NCI-H1092 treated with DMSO at 0.1 percent for 48 hours (cell line): ENCODE data around the gene SLC6A8.

Source experiments
- DNase-seq: peaks from one replicate; lab custom pipeline; 2025; lab: John Stamatoyannopoulos, UW

Gene SLC6A8

DNA sequence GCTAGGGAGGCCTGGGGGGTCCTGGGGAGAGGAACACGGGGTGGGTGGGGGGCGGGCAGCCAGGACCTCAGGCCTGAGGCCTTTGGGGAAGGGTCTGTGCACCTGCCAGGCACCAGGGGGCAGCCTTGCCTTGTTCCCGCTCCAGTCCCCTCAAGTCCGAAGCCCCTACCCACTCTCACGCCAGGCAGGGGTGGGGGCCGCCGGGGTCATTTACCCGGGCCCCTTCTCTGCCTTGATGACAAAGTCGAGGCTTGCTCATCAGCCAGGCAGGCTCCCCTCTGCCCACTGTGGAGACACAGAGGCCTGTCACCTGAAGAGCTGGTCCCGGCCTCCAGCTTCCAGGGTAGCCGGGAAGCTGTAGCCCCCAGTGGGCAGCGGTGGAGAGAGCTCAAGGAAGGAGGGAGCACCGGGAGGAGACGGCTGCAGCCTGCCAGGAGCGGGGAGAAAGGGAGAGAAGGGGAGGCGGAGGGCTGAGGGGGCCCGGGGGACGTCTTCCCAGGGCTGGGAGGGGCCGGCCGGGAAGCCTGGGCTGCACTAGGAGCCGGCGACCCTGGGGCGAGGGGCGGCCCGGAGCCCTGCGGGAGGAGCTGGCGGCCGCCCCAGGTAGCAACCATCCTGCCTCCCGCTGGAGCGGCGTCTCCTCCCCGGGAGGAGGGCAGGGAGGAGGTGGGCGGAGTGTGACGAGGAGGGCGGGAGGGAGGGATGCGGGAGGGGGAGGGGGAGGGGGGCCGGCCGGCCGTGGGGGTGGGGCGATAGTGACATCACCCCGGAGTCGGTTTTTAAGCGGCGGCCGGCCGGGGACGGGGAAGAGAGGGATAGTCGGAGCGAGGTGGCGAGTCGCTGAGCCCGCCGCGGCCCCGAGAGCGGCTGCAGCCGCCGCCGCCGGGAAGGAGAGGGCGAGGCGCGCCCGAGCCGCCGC, at the start of gene SLC6A8:
SLC6A8 (plus strand) TSS at position 806 of the 919 bp plus-strand sequence. CDS start 649 bp downstream, outside the sequence.
- peak; percentile 81 for DNase-seq

DNA sequence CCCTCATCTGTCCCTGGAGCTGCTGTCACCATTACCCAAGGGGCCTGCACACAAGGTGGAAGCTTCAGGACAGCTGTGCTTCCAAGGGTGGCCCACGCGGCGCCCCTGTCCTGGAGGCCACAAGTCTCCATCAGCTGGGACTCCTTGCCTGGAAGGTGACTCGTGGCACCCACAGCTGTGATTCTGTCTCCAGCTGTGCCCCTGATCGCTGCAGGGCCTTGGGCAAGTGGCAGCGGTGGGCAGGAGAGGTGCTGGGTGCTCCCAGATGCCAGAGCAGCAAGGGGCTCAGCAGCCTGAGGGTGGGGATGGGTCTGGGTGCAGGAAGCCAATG, 49.7 kb upstream of the SLC6A8 start:
- DNase-seq: no peak

DNA sequence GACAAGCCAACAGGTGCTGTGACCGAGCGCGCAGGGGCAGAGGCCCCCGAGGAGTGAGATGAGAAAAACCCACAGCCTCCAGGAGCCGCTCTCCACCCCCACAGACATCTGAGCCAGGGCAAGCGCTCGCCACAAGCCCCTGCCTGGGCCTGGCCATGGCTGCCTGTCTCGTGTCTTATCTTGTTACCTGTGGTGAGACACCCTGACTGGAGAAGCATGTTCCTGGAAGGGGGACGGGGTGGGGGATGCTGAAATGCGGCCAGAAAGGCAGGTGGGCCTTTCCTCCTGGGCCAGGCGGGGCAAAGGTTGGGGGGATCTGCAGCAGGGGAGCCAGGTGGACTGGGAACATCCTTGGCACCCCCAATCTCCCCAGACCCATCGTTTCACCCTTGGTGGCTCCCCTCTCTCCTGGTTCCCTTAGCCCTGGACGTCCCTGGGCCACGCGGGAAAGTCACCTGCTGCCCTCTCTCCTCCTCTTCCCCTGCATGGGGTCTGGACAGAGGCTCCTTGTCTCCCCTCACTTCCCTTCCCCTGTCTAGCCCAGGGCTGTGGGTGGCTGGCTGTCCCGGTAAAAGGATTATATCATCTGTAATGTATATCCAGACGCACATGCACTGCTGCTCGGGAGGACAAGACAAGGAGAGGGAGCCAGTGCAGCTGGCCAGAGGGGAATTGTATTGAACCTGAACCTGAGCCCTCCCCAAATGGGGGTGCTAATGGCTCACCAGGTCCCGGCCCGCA, 49.1 kb upstream of the SLC6A8 start:
- DNase-seq: no peak

DNA sequence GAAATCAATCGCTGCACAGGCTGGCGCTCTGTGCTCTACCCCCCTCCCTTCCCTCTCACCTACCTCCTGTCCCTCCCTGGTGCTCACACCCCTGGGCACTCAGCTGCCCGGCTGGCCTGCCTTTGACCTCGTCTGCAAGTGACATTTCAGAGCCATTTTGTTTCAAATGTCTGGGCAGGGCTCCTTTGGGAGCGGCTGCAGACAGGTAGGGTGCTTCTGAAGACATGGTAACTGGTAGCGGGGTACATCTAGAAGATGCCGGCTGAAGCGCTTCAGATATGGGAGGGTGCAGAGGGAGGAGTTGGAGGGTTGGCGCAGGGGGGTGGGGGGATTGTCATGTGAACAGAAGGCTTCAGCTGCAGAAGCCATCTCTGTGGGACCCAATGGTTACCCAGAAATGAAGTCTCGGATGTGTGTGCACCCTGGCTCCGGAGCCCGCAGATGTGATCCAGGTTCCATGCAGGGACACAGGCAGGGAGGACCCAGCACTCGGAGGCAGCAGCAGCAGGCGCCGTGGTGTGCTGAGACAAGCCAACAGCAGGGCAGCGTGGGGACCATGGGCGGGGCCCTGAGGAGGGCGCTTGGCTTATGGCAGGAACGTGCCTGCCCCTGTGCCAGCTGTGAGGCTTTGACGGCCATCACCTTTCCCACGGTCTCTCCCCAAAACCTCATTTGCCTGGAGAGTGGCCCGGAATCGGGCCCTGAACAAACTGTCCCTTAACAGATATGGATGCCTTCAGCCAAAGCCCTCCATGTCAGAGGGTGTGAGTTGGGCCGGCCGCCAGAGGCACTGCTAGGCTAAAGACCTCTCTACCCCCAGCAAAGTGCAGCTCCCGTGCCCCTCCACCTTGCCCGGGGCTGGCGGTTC, 48.3 kb upstream of the SLC6A8 start:
- no peak for DNase-seq

DNA sequence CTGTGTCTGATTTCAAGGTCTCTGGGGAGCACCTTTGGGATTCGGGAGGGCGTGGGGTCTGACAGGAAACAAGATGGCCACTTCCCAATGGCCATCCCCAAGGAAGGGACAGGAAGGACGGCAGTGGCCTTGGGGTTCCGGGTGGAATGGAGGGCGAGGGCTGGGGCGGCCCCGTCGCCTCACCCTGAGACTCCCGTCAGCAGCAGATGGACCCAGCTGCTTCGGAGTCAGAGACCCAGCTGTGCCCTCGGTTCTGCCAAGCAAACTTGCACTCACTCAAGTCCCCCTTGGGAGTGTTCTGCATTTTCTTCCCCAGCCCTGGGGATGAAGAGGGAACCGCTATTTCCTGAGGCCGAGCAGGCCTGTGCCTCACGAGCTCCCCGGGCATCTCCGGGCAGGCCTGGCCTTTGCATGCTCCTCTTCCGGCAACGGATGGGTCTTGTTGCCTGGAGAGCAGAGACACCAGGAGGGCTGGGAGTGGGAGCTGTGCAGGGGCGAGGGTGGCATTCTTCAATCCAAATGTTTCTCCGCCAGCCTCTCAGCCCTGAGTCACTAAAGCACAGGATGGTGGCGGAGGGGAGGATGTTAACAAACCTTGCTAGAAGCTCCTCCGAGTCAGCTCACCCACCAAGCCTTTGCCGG, 47.6 kb upstream of the SLC6A8 start:
- DNase-seq: no peak

DNA sequence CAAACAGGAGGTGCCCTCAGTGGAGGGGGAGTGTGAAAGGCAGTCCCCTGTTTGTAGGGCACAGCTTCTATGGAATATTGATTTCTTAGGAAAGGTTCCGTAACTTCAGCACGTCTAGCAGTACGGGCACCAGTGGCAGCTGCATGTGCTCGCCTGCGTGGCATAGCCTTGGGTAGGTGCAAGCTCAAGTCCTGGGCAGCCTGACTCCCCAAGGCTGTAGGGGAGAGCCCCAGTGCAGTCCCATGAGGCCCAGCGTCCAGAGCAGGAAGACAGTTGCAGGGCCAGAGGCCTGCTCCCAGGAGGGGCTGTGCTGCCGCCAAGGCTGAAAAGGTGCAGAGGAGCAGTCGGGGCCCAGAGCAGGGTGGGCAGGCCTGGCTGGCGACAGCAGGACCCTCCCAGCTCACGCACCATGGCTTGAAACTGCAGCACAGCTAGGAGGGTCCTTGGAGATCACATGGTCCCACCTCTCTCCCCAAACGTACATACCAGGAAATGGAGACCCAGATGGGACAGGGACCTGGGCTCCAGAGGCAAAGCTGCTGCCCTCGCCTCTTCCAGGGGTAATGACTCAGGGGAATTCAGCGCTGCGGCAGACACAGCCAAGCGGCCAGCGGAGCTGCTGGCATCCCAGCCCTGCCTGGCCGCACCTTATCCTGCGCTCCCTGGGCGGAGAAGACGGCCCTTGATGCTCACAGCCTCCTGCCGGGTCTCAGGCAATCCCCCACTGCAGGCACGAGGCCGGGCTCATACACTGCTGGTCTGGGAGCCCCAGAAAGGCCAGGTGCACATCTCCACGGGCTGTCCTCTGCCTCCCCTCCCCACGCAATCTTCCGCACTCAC, 46.8 kb upstream of the SLC6A8 start:
- no peak for DNase-seq

DNA sequence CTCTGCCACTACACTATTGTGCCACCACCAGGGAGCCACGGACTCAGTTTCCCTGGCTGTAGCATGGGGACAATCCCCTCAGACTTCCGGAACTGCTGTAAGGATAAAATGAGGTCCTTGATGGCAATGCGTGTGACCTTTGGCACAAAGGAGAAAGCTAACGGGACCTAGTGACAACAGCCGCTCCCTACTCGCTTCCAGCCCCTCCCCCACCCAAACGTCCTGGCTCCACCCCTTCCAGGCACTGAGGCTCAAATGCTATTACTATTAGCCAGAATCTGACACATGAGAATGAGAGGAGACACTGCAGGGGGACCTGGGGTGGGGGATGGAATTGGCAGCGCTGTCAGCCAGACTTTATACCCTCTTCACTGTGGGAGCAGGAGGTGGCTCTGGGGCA, 46.1 kb upstream of the SLC6A8 start:
- DNase-seq: no peak

DNA sequence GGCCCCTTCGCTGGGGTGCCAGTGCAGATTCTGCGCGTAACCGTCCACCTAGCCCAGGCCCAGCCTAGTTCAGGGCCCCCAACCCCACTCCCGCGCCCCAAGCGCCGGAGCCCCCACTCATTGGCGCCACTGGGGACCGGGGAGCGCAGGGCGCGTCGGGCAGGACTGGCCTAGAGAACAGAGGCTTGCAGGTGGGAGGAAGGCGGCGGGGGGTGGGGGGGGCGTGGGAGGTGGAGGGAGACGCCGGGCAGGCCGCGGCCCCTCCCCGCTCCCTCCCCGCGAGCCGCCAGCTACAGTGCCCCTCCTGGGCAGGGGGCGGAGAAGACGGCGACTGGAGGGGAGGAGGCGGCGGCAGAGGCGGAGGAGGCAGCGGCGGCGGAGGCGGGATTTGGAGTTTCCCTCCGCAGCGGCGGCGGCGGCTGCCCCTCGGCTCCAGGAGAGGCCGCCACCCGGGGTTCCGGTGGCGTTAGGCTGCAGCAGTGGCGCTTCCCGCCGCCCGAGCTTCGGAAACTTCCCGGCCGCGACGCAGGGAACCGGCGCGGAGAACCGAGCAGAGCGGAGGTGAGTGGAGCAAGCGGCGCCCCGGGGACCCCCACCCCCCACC, 45.6 kb upstream of the SLC6A8 start:
- DNase-seq: no peak

DNA sequence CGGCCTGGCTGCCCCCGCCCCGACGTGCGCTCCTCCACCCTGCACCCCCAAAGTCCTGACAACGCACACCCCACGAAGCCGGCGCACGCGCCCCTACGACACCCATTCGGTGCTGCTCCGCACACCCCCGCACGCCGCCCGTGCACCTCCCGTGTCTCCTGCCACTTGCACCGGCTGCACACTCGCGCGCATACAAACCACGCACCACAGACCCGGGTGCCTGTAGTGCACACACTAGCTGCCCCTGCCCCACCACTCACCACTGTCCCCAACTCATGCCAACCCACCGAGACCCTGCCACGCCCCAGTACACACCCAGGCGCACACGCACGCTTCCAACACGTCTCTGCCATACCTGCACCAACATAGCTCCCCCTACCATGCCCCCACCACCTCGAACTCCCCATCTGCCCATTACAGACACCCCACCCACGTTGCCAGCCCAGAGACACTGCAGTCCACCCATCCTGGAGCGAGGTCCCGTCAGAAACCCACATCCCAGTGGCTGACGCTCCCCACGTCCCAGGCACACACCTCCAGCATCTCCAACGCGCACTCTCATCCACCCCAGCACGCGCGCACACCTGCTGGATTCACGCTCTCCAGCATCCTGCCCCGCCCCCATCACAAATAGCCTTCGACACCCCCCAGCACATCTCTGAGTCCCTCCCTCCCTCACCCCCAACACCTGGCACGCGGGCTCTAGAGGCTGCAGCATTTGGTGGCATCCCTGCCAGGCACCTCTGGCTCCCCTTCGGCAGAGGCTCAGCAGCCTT, 44.9 kb upstream of the SLC6A8 start:
- DNase-seq: no peak

DNA sequence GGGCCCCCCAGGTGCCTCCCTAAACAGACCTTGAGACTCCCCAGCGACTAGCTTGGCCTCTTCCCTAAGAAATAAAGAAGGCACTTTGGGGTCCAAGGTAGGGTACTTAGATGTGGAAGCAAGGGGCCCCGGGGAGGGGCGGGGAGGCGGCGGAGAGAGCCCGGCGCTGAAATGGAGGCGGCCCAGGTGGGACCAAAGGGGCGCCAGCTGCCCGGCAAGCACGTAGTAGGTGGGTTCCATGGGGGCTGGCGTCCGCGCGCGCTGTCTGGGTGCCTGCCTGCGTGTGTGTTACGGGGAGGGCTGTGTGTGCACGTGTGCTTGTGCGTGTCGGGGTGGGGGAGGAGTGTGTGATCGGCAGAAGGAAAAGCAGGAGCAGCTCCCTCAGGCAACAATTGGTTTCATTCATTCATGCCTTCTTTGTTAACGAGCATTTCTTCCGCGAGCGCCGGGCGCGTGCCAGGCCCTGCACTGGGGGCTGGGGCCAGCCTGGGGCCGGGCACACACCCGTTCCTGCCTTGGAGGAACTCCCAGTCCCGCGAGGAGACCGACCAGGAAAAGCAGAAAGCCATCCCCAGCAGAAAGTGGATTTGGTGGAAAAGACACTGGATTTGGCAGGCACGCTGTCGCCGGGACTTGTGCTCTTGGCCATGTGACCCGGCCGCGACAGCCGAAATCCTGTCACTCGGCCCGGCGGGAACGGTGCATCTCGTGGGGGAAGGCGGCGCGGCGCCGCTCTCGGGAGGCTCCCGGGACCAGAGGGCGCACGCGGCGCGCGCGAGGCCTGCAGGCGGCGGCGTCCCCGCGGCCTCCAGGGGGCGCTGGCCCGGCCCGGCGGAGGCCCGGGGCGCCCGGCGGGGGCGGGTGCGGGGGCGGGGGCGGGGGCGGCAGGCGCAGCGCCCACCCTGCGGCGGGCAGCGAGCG, 44.0 kb upstream of the SLC6A8 start:
- DNase-seq: no peak

DNA sequence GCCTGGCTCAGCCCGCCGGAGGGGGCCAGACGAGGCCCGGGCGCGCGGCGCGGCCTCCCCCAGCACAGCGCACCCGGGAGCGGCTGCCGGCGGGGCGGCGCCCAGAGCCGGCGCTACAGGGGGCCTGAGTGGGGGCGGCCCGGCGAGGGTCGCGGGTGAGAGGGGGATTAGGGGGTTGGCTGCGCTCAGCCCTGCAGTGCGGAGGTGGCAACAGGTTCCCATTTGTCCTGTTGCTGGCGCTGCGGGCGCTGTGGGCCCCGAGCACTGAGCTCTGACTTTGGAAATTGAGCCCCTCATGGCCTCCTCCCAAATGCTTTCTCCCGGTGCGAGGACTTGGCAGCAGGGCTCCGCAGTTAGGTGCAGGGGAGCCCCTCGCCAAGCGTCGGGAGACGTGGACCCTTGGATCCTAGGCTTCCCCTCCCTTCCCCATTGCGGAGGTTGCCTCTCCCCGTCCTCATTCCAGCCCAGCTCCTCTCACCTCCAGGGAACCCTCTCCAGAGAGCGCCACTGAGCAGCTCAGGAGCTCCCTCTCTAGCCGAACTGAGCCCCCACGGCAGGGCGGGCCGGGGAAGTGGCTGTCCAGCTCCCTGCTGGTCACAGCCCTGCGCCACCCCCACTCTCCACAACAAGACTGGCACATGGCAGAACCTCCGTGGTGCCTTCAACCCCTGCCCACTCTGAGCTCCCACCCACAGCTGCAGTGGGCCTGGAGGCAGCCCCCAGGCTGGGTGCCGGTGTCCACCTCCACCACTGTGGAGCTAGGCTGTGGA, 43.2 kb upstream of the SLC6A8 start:
- no peak for DNase-seq

DNA sequence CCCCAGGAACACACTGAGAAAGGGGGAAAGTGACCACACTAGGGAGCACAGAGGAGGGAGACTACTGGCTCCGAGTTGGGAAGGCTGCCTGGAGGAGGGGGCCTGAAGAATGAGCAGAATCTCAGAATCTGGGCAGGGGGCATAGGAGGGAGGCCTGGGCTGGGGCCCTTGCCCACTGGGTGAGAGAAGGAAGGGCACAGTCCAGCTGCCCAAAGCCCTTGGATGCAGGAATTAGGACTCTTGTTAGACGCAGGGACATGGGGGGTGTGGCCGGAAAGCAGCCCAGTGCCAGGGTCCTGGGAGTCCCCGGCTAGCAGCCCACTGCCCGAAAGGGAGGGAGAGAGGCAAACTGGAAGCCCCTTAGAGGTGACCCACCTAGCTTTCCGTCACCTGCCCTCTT, 42.6 kb upstream of the SLC6A8 start:
- DNase-seq: no peak

DNA sequence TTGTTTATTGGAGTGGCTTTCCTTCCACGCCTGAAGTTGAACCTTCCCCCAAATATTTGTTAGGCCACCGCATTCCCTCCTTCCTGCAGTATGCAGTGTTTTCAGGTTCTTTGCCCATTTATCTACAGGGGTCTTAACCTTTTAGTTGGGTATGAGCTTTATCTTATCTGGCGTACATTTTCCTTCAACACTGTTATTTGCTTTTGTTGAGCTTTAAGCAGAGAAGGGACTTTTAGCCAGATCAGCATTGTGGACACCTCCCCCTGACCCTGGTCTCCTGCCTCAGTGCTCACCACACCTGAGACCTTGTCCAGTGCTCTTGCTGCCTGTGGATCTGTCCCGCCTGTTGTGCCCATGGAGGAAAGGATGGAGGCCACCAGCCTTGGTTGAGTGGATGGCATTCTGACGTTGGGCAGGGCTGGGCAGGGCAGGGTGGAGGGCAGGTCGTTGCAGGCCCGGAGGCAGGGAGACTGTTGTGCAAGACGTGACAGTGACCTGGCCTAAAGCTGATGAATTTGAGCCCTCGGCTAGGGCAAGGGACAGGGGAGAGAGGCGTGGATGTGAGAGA, 41.7 kb upstream of the SLC6A8 start:
- DNase-seq: no peak

DNA sequence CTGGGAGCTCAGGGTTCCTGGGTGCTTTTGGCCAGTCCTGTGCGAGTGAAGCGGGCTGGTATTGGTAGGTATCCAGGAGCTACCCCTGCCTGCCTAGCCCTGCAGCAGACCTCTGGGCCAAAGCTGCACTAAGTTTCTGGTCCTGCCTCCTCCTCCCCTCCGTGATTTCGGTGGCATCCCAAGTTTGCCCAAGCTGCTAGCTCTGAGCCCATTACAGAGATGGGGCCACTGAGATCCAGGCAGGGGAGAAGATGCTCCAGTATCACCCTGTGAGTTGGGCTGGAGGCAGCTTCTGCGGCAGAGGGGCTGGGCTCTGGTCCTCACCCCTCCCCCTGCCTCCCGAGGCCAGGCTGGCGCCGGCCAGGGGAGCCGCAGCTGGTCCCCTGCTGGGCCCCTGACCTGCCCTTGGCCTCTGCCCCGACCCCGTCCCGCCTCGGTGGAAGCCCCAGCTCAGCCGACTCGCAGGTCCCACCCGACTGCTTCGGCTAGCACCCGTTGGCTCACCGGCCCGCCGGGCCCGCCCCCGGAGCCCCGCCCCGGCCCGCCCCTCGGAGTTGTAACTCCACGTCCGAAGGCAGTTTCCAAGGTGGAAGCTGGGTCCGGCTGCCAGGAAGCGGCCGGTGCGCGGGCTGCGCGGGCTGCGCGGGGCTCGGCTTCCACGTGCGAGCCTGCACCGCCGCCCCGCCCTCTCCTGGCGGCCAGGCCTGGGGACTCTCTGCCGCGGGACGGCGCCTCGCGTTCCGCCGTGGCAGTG, 40.9 kb upstream of the SLC6A8 start, which contains the start of gene DUSP9:
DUSP9 (plus strand) TSS at position 584 of the 754 bp plus-strand sequence. CDS start 751 bp downstream, outside the sequence.
- DNase-seq: no peak

DNA sequence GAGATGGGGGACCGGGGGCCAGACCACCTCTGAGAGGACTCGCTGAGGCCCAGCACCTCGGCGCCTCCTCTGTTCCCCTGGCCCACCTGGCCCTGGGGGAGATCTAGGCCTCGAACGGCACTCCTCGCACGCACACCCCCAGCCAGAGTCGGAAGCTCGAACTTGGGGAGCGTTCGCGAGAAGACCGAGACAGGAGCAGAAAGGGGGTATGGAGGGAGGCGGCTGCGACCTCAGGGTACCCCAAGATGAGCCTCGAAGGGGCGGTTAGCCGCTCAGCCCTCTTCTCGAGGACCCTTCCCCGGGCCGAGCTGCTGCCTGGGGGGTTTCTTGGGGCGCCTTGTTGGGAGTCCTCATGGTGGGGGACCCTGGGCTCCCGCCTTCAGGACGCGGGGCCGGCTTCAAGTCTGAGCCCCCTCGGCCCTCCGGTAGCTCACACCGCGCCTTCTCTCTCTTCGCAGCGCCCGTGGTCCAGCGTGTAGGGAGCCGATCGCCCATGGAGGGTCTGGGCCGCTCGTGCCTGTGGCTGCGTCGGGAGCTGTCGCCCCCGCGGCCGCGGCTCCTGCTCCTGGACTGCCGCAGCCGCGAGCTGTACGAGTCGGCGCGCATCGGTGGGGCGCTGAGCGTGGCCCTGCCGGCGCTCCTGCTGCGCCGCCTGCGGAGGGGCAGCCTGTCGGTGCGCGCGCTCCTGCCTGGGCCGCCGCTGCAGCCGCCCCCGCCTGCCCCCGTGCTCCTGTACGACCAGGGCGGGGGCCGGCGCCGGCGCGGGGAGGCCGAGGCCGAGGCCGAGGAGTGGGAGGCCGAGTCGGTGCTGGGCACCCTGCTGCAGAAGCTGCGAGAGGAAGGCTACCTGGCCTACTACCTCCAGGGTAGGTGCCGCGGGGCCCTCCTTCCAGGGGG, 40.0 kb upstream of the SLC6A8 start:
- no peak for DNase-seq
